GM10847 (cell line): Measurements from ENCODE around the gene PGS1.

Experiments
- POLR2A ChIP-seq: IDR thresholded peaks from 2 replicates; pipeline ENCODE4 v1.6.1; 2011; ENCODE audit not compliant: insufficient read length; ENCODE audit errors: extremely low read depth

Gene PGS1

GRCh38 chr17:78357672-78358537 lies 20.5 kb upstream of the PGS1 start:
- TF ChIP-seq POLR2A = no peak

- TF ChIP-seq POLR2A = no peak
Measured at GRCh38 chr17:78358538-78359320, 19.7 kb upstream of the PGS1 start.

- no peak for TF ChIP-seq POLR2A
Measured at GRCh38 chr17:78359321-78359996, 19.0 kb upstream of the PGS1 start.

GRCh38 chr17:78359997-78360370 lies 18.5 kb upstream of the PGS1 start, which contains the start of gene SOCS3:
TSS of gene SOCS3 (minus strand) at chr17:78360077. CDS start at chr17:78359095, 982 bp downstream.
- peak; percentile 55 for TF ChIP-seq POLR2A

- TF ChIP-seq POLR2A = no peak
Measured at GRCh38 chr17:78360371-78361224, 17.9 kb upstream of the PGS1 start.

GRCh38 chr17:78361225-78361701 lies 17.2 kb upstream of the PGS1 start:
- TF ChIP-seq POLR2A = no peak

- no peak for TF ChIP-seq POLR2A
Measured at GRCh38 chr17:78362232-78362631, 16.2 kb upstream of the PGS1 start.

GRCh38 chr17:78362671-78363070 lies 15.8 kb upstream of the PGS1 start:
- TF ChIP-seq POLR2A = no peak

GRCh38 chr17:78364436-78365281 lies 13.8 kb upstream of the PGS1 start:
- no peak for TF ChIP-seq POLR2A

- TF ChIP-seq POLR2A = no peak
Measured at GRCh38 chr17:78365561-78366108, 12.8 kb upstream of the PGS1 start.

GRCh38 chr17:78366109-78366848 lies 12.2 kb upstream of the PGS1 start:
- no peak for TF ChIP-seq POLR2A

GRCh38 chr17:78367193-78367592 lies 11.3 kb upstream of the PGS1 start:
- no peak for TF ChIP-seq POLR2A

- TF ChIP-seq POLR2A = no peak
Measured at GRCh38 chr17:78368348-78368747, 10.1 kb upstream of the PGS1 start.

- no peak for TF ChIP-seq POLR2A
Measured at GRCh38 chr17:78368854-78369495, 9.5 kb upstream of the PGS1 start.
